Measurements from ENCODE around the gene TSSK3. TPM values are rescaled to one million over a fixed set of nuclear protein-coding genes. Genes with fewer than 3 reads are reported as not detected.

The TSSK3 gene
- total and polyA plus RNA-seq, 9 of the 15 experiments (the other 6 are each of a cell fraction or from before 2014, with no cell fraction given), result 0.27 to 2.8 (median 1.9) TPM

- TF ChIP-seq E2F6 (IDR thresholded peaks at IDR 0.05; ENCODE audit: borderline replicate concordance in 1 of 2, extremely low read depth in 1 of 2, insufficient read depth in 1 of 2, insufficient read length in 1 of 2, low read depth in 1 of 2, low read length in 1 of 2, poor library complexity in 1 of 2, severe bottlenecking in 1 of 2) (peak; percentile 54 to 75), ZNF316 (IDR thresholded peaks at IDR 0.05) (no peak), PRMT5 (CRISPR knock-in tag; IDR thresholded peaks at IDR 0.05) (no peak), ZFP91 (CRISPR knock-in tag; IDR thresholded peaks at IDR 0.05) (peak; percentile 49; the same call in 1 of the 2 replicates), SMARCA4 (IDR thresholded peaks at IDR 0.05) (peak; percentile 49), HDAC1 (IDR thresholded peaks at IDR 0.05) (peak in 1 of 2 experiments; percentile 69; a peak in 2 of 4 replicates), THAP12 (CRISPR knock-in tag; IDR thresholded peaks at IDR 0.05) (0 out of 2 replicates have a peak, but pooled peaks have one; percentile 35), HDAC8 (tag; IDR thresholded peaks at IDR 0.05) (no peak), MYC (IDR thresholded peaks at IDR 0.05; ENCODE audit: low read depth, low read length) (peak; percentile 98), MYC (CRISPR knock-in tag; IDR thresholded peaks at IDR 0.05; ENCODE audit: borderline replicate concordance, low read depth) (peak; percentile 43; the same call in 1 of the 2 replicates), NR2C1 (IDR thresholded peaks at IDR 0.05) (peak; percentile 36; the same call in 1 of the 2 replicates), NR2C1 (tag; IDR thresholded peaks at IDR 0.05) (peak; percentile 76), TAL1 (IDR thresholded peaks at IDR 0.05) (0 out of 2 replicates have a peak, but pooled peaks have one; percentile 2), MLLT1 (IDR thresholded peaks at IDR 0.05) (peak; percentile 18 to 26; a peak in 1 of 4 replicates), TEAD4 (IDR thresholded peaks at IDR 0.05; ENCODE audit: low read length) (no peak), TEAD4 (CRISPR knock-in tag; IDR thresholded peaks at IDR 0.05; ENCODE audit: borderline replicate concordance) (0 out of 2 replicates have a peak, but pooled peaks have one; percentile 40), AFF1 (IDR thresholded peaks at IDR 0.05; ENCODE audit: low read depth in 1 of 2, partially characterized antibody in 2 of 2) (no peak)
These were observed 51.3 kb downstream of the TSSK3 start (continued) for GRCh38 chr1:32413507-32414185.
